H1 (cell line): ENCODE measurements around the gene CDRT4. TPM values are rescaled to one million over a fixed set of nuclear protein-coding genes. Genes with fewer than 3 reads are reported as not detected.

Experiments used
- CTCF ChIA-PET: fragments of 300-600 bp; sonication (Branson Sonifier 250); formaldehyde crosslinking; loops from one replicate; lab custom pipeline; 2021; ENCODE audit not compliant: partially characterized antibody; lab: Charles Lee
- POLR2A ChIA-PET: fragments of 300-600 bp; sonication (Branson Sonifier 250); formaldehyde crosslinking; loops from one replicate; lab custom pipeline; 2021; ENCODE audit warnings: inconsistent platforms; ENCODE audit not compliant: partially characterized antibody; lab: Charles Lee
- DNase-seq, 2 experiments: peaks; one replicate each; pipeline versions ENCODE4 v3.0.0 to v3.0.0-alpha.2; 2010 to 2022; ENCODE audit warnings: low spot score in 2 of 2, low read depth in 1 of 2, mixed read lengths in 1 of 2
- FAIRE-seq: peaks from 2 replicates; lab custom pipeline; 2011; peaks lifted over from hg19 to GRCh38; lab: Jason Lieb, UNC
- H2AFZ ChIP-seq: 2 replicates; pipeline ENCODE4 v1.8.1; 2012; ENCODE audit warnings: low read length, inconsistent platforms
- H2AK5ac ChIP-seq: 2 replicates; pipeline ENCODE4 v1.6.1; 2013; ENCODE audit warnings: low read depth, low read length
- H2BK120ac ChIP-seq: replicated peaks from 2 replicates; pipeline ENCODE3; 2013; ENCODE audit warnings: low read depth, low read length, inconsistent platforms
- H2BK12ac ChIP-seq: 2 replicates; pipeline ENCODE4 v1.6.1; 2013; ENCODE audit warnings: low read depth, low read length
- H2BK15ac ChIP-seq: 2 replicates; pipeline ENCODE4 v1.6.1; 2013; ENCODE audit warnings: low read length
- H2BK20ac ChIP-seq: 2 replicates; pipeline ENCODE4 v1.6.1; 2013; ENCODE audit warnings: low read length
- H2BK5ac ChIP-seq: 2 replicates; pipeline ENCODE4 v1.6.1; 2013; ENCODE audit warnings: low read depth, low read length
- H3K14ac ChIP-seq: 2 replicates; pipeline ENCODE4 v1.6.1; 2013; ENCODE audit warnings: inconsistent platforms; ENCODE audit not compliant: insufficient read length
- H3K18ac ChIP-seq: 2 replicates; pipeline ENCODE4 v1.6.1; 2013; ENCODE audit warnings: low read length; ENCODE audit errors: extremely low read depth
- H3K23ac ChIP-seq: 2 replicates; pipeline ENCODE4 v1.6.1; 2013; ENCODE audit warnings: inconsistent platforms; ENCODE audit not compliant: insufficient read length
- H3K23me2 ChIP-seq: 2 replicates; pipeline ENCODE4 v1.6.1; 2013; ENCODE audit warnings: low read depth, low read length
- H3K27ac ChIP-seq: 2 replicates; pipeline ENCODE4 v1.6.1; 2011; ENCODE audit warnings: low read depth, low read length, inconsistent platforms
- H3K27me3 ChIP-seq, 4 experiments: replicated peaks in 1 of 4; 1 replicate in 1 of 4; 2 replicates in 3 of 4; pipeline versions ENCODE4 v1.6.1 to v1.8.1; 2011 to 2013; ENCODE audit warnings: low read length in 3 of 4, mild to moderate bottlenecking in 3 of 4, inconsistent platforms in 2 of 4, mixed read lengths in 2 of 4, moderate library complexity in 1 of 4; ENCODE audit not compliant: control insufficient read depth in 3 of 4, insufficient read depth in 3 of 4; ENCODE audit errors: extremely low read depth in 1 of 4
- H3K36me3 ChIP-seq, 4 experiments: 2 replicates each; pipeline versions ENCODE4 v1.6.1 to v1.8.1; 2011 to 2013; ENCODE audit warnings: mild to moderate bottlenecking in 4 of 4, low read length in 3 of 4, moderate library complexity in 2 of 4, control low read depth in 1 of 4, inconsistent platforms in 1 of 4; ENCODE audit not compliant: insufficient read depth in 4 of 4, control insufficient read depth in 2 of 4
- H3K4ac ChIP-seq: replicated peaks from 2 replicates; pipeline ENCODE3; 2013; ENCODE audit warnings: low read length, low read depth, mixed read lengths, inconsistent platforms; ENCODE audit not compliant: insufficient read length
- H3K4me1 ChIP-seq, 4 experiments: replicated peaks in 1 of 4; 1 replicate in 1 of 4; 2 replicates in 3 of 4; pipeline versions ENCODE4 v1.6.1 to v1.8.1; 2011 to 2013; ENCODE audit warnings: low read length in 3 of 4, inconsistent platforms in 2 of 4, mixed read lengths in 1 of 4; ENCODE audit not compliant: insufficient read depth in 4 of 4, control insufficient read depth in 3 of 4
- H3K4me2 ChIP-seq, 2 experiments: 2 replicates each; pipeline versions ENCODE4 v1.6.1 to v1.8.1; 2011 to 2013; ENCODE audit warnings: low read depth in 2 of 2, low read length in 2 of 2, control low read depth in 1 of 2, inconsistent platforms in 1 of 2, mild to moderate bottlenecking in 1 of 2; ENCODE audit not compliant: insufficient read depth in 1 of 2
- H3K4me3 ChIP-seq, 4 experiments: fragments of 200-600, 300-600 bp in 1 of 4; sonication (generic), shearing (Covaris generic), sonication (Bioruptor Twin) in 1 of 4; 2 replicates each; pipeline versions ENCODE4 v1.5.1 to v1.8.1; 2011 to 2016; ENCODE audit warnings: low read length in 4 of 4, low read depth in 3 of 4, control low read depth in 2 of 4, inconsistent platforms in 2 of 4, mild to moderate bottlenecking in 2 of 4, mixed read lengths in 1 of 4, moderate library complexity in 1 of 4; ENCODE audit not compliant: insufficient read depth in 2 of 4; ENCODE audit errors: extremely low read depth in 1 of 4
- H3K56ac ChIP-seq: replicated peaks from 2 replicates; pipeline ENCODE3; 2013; ENCODE audit warnings: low read depth, mild to moderate bottlenecking, mixed read lengths, low read length, inconsistent platforms; ENCODE audit not compliant: insufficient read length
- H3K79me1 ChIP-seq: 2 replicates; pipeline ENCODE4 v1.6.1; 2013; ENCODE audit warnings: low read depth, low read length, control low read depth
- H3K79me2 ChIP-seq, 2 experiments: 2 replicates each; pipeline versions ENCODE4 v1.6.1 to v1.8.1; 2012 to 2013; ENCODE audit warnings: low read length in 2 of 2, mild to moderate bottlenecking in 2 of 2, inconsistent platforms in 1 of 2; ENCODE audit not compliant: insufficient read depth in 2 of 2, control insufficient read depth in 1 of 2
- H3K9ac ChIP-seq, 4 experiments: replicated peaks in 1 of 4; 1 replicate in 1 of 4; 2 replicates in 3 of 4; pipeline versions ENCODE4 v1.6.1 to v1.8.1; 2011 to 2013; ENCODE audit warnings: low read depth in 3 of 4, low read length in 3 of 4, control low read depth in 2 of 4, mild to moderate bottlenecking in 2 of 4, moderate library complexity in 2 of 4, inconsistent platforms in 1 of 4; ENCODE audit errors: extremely low read depth in 1 of 4
- H3K9me3 ChIP-seq, 2 experiments: 2 replicates each; pipeline versions ENCODE4 v1.6.1 to v1.8.1; 2012 to 2013; ENCODE audit warnings: mild to moderate bottlenecking in 2 of 2, moderate library complexity in 2 of 2, control low read depth in 1 of 2, inconsistent platforms in 1 of 2, low read depth in 1 of 2, low read length in 1 of 2, mixed read lengths in 1 of 2; ENCODE audit not compliant: insufficient read depth in 2 of 2
- H4K20me1 ChIP-seq, 2 experiments: replicated peaks in 1 of 2; 2 replicates each; pipeline versions ENCODE3 to v1.8.1; 2011 to 2013; ENCODE audit warnings: inconsistent platforms in 2 of 2, low read length in 2 of 2, mild to moderate bottlenecking in 1 of 2; ENCODE audit not compliant: insufficient read depth in 2 of 2, control insufficient read depth in 1 of 2
- H4K5ac ChIP-seq: 2 replicates; pipeline ENCODE4 v1.6.1; 2013; ENCODE audit warnings: low read length, low read depth, mixed read lengths, inconsistent platforms; ENCODE audit not compliant: insufficient read length
- H4K8ac ChIP-seq: 2 replicates; pipeline ENCODE4 v1.8.0; 2013; ENCODE audit warnings: mild to moderate bottlenecking, moderate library complexity, low read length, inconsistent platforms; ENCODE audit not compliant: insufficient read depth; ENCODE audit errors: extremely low read depth
- H4K91ac ChIP-seq: replicated peaks from 2 replicates; pipeline ENCODE3; 2013; ENCODE audit warnings: low read length, mixed read lengths, inconsistent platforms; ENCODE audit not compliant: insufficient read length
- ASH2L ChIP-seq: fragments of 200-600, 300-600 bp; sonication (generic); IDR thresholded peaks from one replicate; pipeline ENCODE4 v1.7.1; 2017; ENCODE audit warnings: low read length
- BACH1 ChIP-seq: IDR thresholded peaks from 2 replicates; pipeline ENCODE4 v1.6.1; 2012; ENCODE audit warnings: low read length, improper control_type of control experiment
- BCL11A ChIP-seq, 2 experiments: IDR thresholded peaks; one replicate each; pipeline ENCODE4 v1.6.1; 2011; ENCODE audit warnings: low read depth in 2 of 2, low read length in 2 of 2, mild to moderate bottlenecking in 2 of 2
- CBX5 ChIP-seq: fragments of 300-800, 300-1000 bp; sonication (generic); IDR thresholded peaks from 2 replicates; pipeline ENCODE4 v1.7.1; 2016; ENCODE audit warnings: antibody characterized with exemption, low read length, low read depth
- CHD2 ChIP-seq: IDR thresholded peaks from 2 replicates; pipeline ENCODE4 v1.6.1; 2012; ENCODE audit warnings: low read length, improper control_type of control experiment
- CREB1 ChIP-seq: IDR thresholded peaks from 2 replicates; pipeline ENCODE4 v1.6.1; 2012; ENCODE audit warnings: inconsistent platforms
- JUND ChIP-seq: IDR thresholded peaks from 2 replicates; pipeline ENCODE4 v1.6.1; 2011; ENCODE audit warnings: mild to moderate bottlenecking, improper control_type of control experiment, low read length
- NANOG ChIP-seq: IDR thresholded peaks from 2 replicates; pipeline ENCODE4 v1.6.1; 2011; ENCODE audit warnings: low read length, low read depth, mild to moderate bottlenecking, inconsistent platforms; ENCODE audit not compliant: insufficient read depth, poor library complexity, severe bottlenecking
- RAD21 ChIP-seq, 2 experiments: IDR thresholded peaks in 1 of 2; conservative IDR thresholded peaks in 1 of 2; 2 replicates each; pipeline ENCODE4 v1.6.1; 2011; ENCODE audit warnings: low read depth in 2 of 2, low read length in 2 of 2, improper control_type of control experiment in 1 of 2, inconsistent platforms in 1 of 2, mild to moderate bottlenecking in 1 of 2, moderate library complexity in 1 of 2
- YY1 ChIP-seq: IDR thresholded peaks from 2 replicates; pipeline ENCODE4 v1.6.1; 2011; ENCODE audit warnings: low read depth, mild to moderate bottlenecking, low read length
- WGBS, 2 experiments: shearing (Covaris generic) in 1 of 2; methylation state at CpG; one replicate each; pipeline versions ENCODE4 v1.1.6 to v1.1.7; 2013 to 2015; ENCODE audit warnings: low lambda C conversion rate in 2 of 2, mixed read lengths in 2 of 2, inconsistent platforms in 1 of 2, low coverage in 1 of 2, missing lambda C conversion rate in 1 of 2; ENCODE audit not compliant: insufficient replicate concordance in 2 of 2, insufficient coverage in 1 of 2, insufficient read length in 1 of 2; ENCODE audit errors: extremely low coverage in 1 of 2, missing lambda C conversion rate in 1 of 2; 5-methylcytosine and 5-hydroxymethylcytosine counted together
- polyA plus RNA-seq, 7 experiments: library from polyadenylated mRNA; depleted of rRNA in 3 of 7; stranded (reverse) in 5 of 7; unstranded in 2 of 7; fragments of >200 nt in 5 of 7; fragments of 200-250 nt in 2 of 7; gene quantifications; 1 replicate in 5 of 7; 2 replicates in 1 of 7; 4 replicates in 1 of 7; pipeline versions ENCODE4 v1.2.1 to v1.2.3, GENCODE V29; 2011 to 2013; ENCODE audit warnings: missing spikeins in 2 of 7, mixed read lengths in 2 of 7
- total RNA-seq: library from RNA; stranded (reverse); fragmentation: NEBNext Ultra II Directional; extraction: Animal tissue kit (Norgen Biotek cat#: 25700); gene quantifications from 2 replicates; pipeline ENCODE4 v1.2.1, GENCODE V29; 2021

CDRT4 gene
- total and polyA plus RNA-seq, 2 of the 8 experiments (the other 6 are each of a cell fraction or from before 2014, with no cell fraction given) = 2.6 to 5.6 TPM

GRCh38 chr17:15432807-15433611 is 34.4 kb downstream of the CDRT4 start:
- Histone ChIP-seq H3K9ac (no peak overlapping the region), H3K4ac (no peak overlapping the region), H3K79me2 (no peaks in the 10 kb centered on the region), H3K23me2 (peaks cover 3% of the 10 kb centered on the region; the same call in 1 of the 2 replicates), H3K4me2 (no peak overlapping the region), H4K5ac (no peak overlapping the region), H3K23ac (no peak overlapping the region), H3K79me1 (no peaks in the 10 kb centered on the region), H2AK5ac (no peak overlapping the region), H4K91ac (no peak overlapping the region), H2BK20ac (no peak overlapping the region), H2BK120ac (no peak overlapping the region), H4K8ac (no peak overlapping the region), H3K18ac (no peak overlapping the region), H2BK12ac (no peak overlapping the region), H2AFZ (no peak overlapping the region), H3K27me3 (no peaks in the 10 kb centered on the region), H4K20me1 (peaks cover 0 to 3% of the 10 kb centered on the region in 2 experiments), H3K4me3 (no peak overlapping the region), H2BK5ac (no peak overlapping the region), H2BK15ac (no peak overlapping the region), H3K56ac (no peak overlapping the region), H3K27ac (no peak overlapping the region), H3K14ac (no peak overlapping the region), H3K4me1 (no peaks in the 10 kb centered on the region; a peak in 1 of 7 replicates)
- no peak for DNase-seq
- no peak for FAIRE-seq
- WGBS, 2 experiments = 96% methylated on average over 6 of the region's 6 CpGs; no CpG with 5 or more reads in 1 of the 2 experiments
- ChIA-PET POLR2A (interaction anchor here (0.6 kb wide), 1 partner anchor 106 kb away, joined by 3 read pairs; no protein-coding TSS in a partner anchor), CTCF (interaction anchor here (0.9 to 1.9 kb wide), 4 partner anchors 12 to 70 kb away, joined by 3 to 5 read pairs (median 3); no protein-coding TSS in a partner anchor)
- no peak for TF ChIP-seq JUND
- no peak for TF ChIP-seq RAD21 (IDR thresholded peaks at IDR 0.05 in 1 of 2, conservative IDR thresholded peaks at IDR 0.05 in 1 of 2; ENCODE audit: low read depth in 2 of 2, low read length in 2 of 2)
- TF ChIP-seq ASH2L = no peak
- TF ChIP-seq CBX5 = no peak
- TF ChIP-seq CHD2 = no peak
- no peak for TF ChIP-seq CREB1
- TF ChIP-seq BACH1 = no peak
- TF ChIP-seq BCL11A (IDR thresholded peaks at IDR 0.05; ENCODE audit: low read depth in 2 of 2, low read length in 2 of 2) = no peak
- TF ChIP-seq YY1 = no peak
- TF ChIP-seq NANOG = no peak
- TF ChIP-seq, all 59 proteins: peak for 0
- H3K36me3 ChIP-seq = peaks cover 3 to 10% (median 4%) of the 10 kb centered on the region in 4 experiments; a peak in 5 of 8 replicates
- H3K9me3 ChIP-seq = no peaks in the 10 kb centered on the region
